Measurements from ENCODE around the gene RAN.
"Not testable (repeated sequence)": the region's sequence is repeated elsewhere in the genome, so short reads cannot be mapped to it uniquely, and the experiment has no call there.

RAN gene

DNA sequence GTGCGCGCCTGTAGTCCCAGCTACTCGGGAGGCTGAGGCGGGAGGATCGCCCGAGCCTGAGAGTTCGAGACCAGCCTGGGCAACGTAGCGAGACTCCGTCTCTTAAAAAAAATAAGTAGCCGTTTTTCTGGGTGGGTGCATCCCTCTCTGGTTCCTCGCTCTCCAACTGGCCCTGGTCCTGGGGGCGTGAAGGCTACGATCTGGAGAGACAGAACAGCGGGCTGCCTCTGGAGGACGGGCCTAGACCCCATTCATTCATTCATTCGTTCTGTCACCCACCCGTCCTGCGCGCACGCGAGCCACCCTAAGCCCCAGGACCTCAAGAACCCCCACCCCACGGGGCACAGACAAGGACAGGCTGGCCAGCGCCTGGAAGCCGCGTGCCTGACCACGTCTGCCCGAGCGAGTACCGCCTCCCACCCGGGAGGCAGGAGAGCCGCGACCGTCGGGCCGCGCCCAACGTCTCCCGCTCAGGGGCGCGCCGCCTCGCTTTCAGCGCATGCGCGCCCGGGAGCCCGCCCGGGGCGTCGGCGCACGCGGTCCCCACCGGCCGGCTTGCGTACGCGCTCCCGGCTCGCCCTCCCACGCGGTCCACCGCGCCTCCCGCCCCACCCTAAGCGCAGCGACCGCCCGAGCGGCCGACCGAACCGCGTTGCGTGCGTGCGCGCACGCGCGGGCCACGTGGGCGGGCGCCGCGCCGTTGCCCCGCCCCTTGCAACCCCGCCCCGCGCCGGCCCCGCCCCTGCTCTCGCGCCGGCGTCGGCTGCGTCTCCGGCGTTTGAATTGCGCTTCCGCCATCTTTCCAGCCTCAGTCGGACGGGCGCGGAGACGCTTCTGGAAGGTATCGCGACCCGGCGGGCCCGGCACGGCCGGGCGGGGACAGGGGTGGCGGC lies at the start of gene RAN:
Gene RAN (plus strand): TSS at position 781 of the 893 bp plus-strand sequence. CDS start 528 bp downstream, outside the sequence.
- peak; percentile 94 for DNase-seq

DNA sequence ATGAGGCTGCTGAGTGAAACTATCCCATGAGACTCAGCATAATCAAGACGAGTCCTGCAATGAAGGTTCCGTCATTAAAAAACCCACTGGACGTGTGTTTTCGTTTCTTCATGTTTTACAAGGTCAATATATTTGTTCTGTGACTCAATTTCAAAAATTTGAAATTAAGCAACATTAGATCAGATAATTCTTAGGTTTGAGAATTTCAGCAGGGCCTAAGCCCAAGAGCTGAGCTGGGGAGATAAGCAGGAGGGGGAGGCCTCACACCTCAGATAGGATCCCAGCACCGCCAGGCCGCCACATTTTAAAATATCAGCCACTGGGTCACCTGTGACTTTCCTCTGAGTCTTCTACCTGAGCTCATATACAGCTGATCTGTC lies 46.1 kb upstream of the RAN start:
- no peak for DNase-seq

DNA sequence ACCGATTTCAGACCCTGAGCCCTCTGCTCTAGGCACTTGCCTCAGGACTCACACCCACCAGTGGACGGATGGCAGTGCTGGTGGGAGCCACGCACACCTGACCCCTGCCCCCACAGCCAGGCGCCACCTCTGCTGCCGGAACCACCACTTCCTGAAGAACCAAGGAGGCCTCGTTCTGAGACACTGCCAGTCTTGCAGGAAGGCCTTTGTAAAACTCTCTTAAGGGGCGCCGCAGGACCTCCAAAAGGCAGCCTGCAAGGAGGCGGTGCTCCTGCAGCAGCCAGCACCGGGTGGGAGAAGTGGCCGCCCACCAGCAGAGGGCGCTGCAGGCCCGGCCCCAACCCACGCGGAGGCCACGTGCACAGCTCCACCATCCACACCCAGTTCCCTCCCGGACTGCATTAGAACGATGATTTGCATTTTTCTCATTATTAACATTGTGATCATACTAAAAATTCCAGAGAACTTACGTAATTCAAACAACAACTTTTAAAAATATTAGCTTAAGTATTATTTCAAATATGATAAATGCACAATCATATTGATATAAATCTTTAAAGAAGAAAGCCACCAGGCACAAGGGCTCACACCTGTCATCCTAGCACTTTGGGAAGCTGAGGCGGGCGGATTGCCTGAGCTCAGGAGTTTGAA lies 45.6 kb upstream of the RAN start:
- DNase-seq, result no peak

DNA sequence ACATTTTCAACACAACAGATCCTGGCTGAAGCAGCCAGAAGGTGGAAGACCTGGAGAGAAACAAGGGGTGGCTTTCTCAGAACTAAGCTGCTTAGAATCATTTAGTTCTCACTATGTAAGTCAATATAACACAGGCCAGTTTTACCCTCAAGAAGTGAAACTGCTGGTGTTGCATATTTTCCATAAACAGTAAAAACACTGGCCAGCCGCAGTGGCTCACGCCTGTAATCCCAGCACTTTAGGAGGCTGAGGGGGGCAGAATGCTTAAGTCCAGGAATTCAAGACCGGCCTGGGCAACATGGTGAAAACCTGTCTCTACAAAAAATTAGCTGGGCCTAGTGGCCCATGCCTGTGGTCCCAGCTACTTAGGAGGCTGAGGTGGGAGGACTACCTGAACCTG lies 44.4 kb upstream of the RAN start:
- DNase-seq, result no peak

DNA sequence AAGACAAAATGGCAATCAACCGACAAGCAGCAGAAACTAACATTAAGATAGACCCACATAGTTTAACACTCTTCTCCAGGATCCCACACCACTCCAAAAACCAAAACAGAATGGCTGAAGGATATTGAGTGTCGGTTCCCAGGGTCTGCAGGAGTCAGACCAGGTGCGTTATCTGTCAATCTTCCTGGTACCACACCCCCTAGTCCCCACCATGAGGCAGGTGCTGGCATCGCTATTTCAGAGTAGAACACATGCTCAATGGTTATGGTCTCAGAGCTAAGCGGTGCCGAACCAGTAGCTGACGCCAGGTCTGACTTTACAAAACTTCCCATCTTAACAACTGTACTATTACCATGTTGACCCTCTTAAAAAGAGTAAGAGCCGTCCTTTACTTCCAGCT lies 43.0 kb upstream of the RAN start:
- no peak for DNase-seq

DNA sequence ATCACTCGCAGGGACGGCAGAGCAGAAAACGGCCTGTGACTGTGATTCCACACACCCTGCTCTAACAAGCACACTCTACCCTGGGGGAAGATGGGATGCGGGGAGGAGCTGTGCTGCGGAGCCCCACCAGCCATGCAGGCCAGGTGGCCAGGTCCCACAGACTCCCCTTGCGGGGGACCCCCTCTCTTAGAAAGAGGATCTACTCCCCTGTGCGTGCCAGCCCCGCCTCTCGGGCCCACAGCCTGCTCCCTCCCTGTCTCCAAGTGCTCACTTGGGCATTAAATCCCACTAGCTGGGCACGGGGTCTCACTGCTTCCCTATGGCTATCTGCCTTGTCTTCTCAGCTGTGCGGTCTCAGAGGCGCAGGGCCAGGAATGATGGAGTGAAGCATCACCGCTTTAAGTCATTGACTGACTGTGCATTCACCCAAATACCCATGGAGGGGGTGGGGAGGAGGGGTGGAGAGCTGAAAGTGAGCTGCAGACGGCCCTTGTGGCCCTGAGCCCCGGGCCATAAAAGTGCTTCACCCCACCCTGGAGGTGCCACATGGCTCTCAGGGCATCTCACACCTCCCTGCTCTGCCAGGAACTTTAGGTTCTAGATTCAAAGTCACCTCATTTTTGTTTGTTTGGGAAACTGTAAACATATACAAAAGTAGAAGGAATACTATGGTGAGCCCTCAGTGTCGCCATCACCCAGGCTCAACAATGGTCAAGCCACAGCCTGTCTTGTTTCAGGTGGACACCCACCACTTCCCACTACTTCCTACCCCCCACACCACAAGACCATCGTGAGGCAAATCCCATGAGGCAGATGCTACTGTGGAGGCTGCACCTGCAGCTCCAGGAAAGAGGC lies 42.2 kb upstream of the RAN start:
- DNase-seq, result no peak

DNA sequence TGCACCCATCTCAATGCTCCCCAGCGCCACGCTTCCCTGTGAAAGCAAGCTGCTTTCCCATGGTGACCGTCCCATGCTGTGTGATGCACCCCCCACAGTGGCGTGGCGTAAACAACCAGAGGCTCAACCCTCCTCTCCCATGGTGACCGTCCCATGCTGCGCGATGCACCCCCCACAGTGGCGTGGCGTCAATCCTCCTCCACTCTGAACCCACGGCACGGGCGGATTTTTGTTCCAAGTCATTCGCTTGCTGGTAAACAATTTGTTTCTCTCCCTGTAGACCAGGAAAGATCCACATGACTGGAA lies 41.7 kb upstream of the RAN start:
- DNase-seq, result no peak

DNA sequence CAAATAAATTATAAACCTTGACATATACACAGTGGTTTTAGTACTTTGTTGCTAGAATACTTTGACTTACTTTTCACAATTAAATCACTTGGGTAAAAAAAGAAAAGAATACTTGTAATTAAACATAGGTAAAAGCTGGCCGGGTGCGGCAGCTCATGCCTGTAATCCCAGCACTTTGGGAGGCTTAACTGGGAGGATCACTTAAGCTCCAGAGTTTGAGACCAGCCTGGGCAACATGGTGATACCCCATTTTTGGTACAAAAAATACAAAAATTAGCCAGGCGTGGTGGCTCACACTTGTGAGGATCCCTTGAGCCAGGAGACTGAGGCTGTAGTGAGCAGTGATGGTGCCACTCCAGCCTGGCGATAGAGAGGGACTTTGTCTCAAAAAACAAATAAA lies 40.6 kb upstream of the RAN start:
- no peak for DNase-seq

DNA sequence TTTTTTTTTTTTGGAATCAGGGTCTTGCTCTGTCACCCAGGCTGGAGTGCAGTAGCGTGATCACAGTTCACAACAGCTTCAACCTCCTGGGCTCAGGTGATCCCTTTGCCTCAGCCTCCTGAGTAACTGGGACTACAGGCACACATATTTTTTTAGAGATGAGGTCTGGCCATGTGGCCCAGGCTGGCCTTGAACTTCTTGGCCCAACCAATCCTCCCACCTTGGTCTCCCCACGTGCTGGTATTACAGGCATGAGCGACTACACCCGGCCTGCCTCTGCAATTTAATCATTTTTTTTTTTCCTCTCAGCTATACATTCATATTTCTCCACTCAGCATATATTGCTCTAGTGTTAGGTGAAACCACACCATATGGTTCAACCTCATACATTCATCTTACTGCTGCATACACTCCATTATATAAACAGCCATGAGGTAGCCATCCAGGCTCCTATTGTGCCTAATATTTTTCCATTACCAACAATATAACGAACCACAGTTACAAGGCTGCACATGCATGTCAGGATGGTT lies 39.9 kb upstream of the RAN start:
- no peak for DNase-seq

DNA sequence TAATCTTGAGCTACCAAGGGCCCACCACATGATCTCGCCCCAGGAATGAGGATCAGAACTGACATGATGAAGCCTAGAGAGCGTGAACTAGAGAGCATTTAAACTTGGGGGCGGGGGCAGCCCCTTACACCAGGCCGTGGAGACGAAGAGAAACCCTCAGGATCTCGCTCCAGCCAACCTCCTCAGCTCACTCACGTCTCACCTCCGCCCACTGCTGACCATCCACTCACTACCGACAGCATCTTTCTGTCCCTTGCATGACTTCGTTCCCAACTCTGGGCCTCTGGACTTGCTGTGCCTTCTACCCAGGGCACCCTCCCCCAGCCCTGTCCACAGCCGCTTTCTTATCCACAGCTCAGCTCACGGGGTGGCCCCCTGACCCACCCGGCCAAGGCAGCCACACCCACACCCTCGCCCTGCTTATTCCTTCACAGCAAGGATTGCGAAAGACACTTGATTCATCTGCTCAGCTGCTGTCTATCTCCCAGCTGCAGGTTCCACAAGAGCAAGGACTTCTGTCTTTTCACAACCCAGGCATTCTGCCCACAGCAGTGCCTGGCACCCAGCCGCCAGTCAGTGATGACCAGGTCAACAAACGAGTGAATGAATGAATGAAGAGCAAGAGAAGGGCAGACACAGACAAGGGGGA lies 39.2 kb upstream of the RAN start:
- no peak for DNase-seq

DNA sequence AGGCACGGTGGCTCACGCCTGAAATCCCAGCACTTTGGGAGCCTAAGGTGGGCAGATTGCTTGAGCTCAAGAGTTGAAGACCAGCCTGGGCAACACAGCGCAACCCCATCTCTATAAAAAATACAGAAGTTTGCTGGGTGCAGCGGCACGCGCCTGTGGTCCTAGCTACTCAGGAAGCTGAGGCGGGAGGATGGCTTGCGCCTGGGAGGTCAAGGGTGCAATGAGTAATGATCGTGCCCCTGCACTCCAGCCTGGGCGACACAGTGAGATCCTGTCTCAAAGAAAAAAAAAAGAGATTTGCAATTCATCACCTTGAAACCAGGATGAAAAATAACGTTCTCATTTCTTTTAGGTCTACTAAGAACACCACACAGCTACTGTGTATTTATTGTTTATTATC lies 36.9 kb upstream of the RAN start:
- DNase-seq, result no peak

DNA sequence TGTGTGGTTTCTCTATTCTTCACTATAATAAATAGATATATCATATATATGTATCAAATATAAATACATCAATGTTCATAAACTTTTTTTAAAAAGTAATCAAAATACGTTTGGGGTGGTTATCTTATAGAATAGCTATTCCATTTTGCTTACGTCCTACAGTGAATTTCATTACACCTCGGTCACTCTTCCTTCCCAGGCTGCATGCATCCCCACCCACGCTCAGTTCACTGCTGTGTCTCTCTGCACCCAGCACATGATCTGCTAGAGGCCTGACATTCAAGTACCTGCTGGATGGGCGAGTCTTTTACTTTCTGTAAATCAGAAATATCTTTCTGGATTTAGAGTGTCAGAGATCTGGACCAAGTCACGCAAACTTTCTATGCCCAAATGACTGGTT lies 36.4 kb upstream of the RAN start:
- no peak for DNase-seq

DNA sequence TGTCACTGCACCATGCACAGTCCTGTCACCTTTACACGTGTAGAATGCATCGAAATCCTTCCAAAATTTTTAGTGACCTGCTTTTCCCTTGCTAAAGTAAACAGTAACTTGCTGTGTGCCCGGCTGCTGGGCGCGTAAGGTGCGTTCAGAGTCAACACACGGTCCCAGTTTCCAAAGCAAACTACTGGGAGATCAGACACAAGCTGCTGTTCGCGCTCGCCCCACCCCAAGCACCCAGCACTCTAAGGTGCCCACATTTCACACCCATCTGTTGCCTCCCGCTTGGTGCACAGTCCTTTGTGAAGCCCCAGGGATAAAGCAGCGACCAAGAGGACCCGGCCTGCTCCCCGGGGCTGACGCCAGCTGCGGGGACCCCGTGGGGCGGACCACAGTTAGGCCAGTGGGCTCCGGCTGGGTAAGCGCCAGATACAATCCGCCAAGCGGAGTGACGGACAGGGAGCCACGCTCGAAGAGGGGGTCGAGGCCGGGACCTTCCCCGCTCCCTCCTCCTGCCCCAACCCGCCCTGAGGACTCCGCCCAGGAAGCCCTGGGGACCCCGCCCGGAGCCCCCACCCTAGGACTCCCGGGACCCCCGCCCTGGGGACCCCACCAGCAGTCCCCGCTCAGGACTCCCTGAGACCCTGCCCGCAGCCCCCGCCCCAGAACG lies 33.4 kb upstream of the RAN start:
- DNase-seq, result peak; percentile 14 to 21

DNA sequence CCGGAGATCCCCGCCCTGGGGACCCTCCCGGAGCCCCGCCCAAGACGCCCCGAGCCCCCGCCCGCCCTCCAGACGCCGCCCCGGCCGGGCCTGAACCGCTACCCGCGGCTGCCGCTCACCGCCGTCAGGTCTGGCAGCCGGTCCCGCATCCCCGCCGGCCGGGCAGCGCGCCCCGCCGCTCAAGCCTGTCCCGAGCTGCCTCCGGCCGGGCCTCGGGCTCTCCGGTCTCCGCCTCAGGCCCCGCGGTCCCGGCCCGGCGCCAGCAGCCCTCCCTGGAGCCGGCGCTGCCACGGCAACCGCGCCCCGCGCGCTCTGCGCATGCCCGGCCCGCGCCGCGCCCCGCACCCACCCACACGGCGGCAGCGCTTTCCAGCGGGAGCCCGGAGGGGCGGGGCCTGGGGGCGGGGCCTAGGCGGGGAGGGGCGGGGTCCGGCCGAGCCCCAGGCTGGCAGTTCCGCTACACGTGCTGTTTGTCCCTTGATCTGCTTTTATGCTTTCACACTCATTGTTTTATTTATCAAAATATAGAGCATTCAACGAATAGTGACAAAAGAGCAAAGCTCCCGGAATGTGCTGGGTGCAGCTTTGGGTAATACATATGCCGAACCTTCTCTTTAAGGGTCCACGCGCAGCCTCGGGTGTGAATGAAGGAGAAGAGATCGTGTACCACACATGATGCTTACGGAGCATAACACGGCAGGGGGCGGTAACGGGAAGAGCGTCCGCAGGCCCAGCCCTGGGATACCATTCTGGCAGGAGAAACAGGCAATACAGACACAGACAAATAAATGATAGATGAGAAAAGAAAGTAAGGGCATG lies 32.7 kb upstream of the RAN start, which contains the start of gene STX2:
Gene STX2 (minus strand): TSS at position 300 of the 819 bp plus-strand sequence. CDS start 151 bp downstream, at position 149.
- DNase-seq, result peak; percentile 75 to 83

DNA sequence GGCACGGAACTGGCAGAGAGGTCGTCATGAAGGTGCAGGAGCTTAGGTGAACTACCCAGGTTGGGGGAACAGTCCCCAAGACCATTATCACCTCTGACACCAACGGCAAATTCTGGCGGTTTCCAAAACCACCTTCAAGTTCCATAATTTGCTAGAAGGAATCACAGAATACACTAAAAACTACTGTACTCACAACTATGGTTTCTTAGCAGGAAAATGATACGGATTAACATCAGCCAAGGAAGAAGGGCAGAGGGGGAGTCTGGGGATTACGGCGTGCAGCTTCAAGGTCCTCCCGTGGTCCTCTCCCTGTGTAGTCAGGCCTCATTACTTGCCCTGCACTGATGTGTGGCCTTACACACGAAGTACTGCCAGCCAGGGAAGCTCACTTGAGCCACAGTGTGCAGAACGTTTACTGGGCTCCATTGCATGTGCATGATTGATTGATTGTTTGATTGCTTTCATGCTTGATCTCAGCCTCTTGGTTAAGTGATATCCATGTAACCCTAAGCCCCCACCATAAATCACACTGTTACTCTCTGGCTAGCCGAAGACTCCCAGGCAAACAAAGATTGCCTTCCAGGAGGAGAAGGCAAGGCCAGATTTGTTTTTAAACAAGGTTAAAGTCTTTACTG lies 32.0 kb upstream of the RAN start:
- no peak for DNase-seq

DNA sequence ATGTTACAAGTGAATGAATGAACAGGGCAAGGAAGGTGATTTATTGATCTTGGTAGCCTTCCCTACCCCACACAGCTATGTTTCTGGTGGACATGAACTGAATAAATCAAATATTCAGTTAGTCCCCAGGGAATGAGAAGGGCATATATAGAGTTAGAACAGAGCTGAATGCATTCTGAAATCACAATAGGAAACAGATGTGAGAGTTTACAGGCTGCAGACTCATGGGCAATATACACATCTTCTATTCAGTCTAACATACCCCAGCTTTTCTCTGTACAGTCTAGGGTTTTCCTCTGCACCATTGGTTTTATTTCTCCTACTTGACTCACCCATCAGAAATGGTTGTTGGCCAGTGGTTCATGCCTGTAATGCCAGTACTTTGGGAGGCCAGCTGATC lies 25.5 kb upstream of the RAN start:
- no peak for DNase-seq

DNA sequence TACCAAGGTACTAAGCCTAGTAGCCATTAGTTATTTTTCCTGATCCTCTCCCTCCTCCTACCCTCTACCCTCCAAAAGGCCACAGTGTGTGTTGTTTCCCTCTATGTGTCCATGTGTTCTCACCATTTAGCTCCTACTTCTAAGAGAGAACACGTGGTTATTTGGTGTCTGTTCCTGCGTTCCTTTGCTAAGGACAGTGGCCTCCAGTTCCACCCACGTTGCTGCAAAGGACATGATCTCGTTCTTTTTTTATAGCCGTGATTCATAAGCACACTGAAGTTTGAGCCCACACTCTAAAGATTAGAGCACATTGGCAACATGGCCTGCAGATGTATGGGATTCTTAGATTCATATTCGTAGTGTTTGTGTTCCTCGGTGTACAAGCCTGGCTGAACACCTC lies 24.8 kb upstream of the RAN start:
- DNase-seq, result no peak

DNA sequence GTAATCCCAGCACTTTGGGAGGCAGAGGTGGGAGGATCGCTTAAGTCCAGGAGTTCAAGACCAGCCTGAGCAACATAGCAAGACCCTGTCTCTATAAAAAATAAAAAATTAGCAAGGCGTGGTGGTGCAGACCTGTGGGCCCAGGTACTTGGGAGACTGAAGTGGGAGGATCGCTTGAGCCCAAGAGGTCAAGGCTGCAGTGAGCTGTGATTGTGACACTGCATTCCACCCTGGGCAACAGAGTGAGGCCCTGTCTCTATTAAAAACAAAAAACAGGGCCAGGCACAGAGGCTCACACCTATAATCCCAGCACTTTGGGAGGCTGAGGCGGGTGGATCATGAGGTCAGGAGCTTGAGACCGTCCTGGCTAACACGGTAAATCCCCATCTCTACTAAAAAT lies 23.8 kb upstream of the RAN start:
- DNase-seq, result not testable (repeated sequence)

DNA sequence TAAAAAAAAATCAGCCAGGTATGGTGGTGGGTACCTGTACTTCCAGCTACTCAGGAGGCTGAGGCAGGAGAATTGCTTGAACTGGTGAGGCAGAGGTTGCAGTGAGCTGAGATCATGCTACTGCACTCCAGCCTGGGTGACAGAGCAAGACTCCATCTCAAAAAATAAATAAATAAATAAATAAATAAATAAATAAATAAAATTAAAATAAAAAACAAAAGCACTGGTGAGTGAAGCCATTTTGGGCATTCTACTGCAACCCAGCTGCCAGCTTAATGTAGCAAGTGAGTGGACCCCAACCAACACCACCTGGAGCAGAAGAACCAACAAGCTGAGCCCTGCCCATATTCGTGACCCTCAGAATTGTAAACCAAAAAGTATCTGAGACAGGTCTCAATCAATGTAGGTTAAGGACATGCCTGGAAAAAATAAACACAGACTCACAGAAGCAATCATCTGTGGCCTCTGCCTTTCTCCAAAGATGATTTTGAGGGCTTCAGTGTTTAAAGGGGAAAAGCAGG lies 23.0 kb upstream of the RAN start:
- not testable (repeated sequence) for DNase-seq

All from NCI-H2081 (cell line).